SIG-M5 (cell line): ENCODE data around the gene COL7A1.
"Not testable (repeated sequence)": the region's sequence is repeated elsewhere in the genome, so short reads cannot be mapped to it uniquely, and the experiment has no call there.

Source experiments
- DNase-seq: peaks from one replicate; lab custom pipeline; 2025; lab: John Stamatoyannopoulos, UW

The COL7A1 gene

DNA sequence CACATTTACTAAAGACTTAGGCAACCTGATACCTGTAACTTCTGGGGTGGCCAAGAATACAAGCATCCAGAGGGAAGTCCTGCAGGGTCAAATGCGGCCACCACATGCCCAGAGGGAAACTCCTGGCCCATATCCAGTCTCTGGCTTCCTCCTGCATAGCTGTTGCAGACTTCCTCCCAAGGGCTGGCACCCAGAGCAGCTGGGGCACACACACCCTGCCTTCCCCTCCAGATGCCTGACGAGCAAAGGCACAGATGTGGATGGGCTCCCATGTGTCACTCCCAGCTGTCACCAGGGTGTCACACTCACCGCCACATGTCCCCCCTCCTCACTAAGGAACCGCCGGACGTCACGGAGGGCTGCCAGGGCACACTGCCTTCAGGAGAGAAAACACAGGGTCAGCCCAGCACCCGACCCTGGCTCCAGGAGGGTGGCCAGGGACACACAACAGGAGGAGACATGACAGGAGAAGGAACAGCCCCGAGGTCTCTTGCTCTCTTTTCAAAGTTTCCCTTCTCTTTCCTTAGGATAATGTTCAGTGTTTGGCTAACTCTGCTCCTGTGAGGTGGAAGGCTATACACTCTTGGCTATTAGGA, 51.8 kb downstream of the COL7A1 start:
- no peak for DNase-seq

DNA sequence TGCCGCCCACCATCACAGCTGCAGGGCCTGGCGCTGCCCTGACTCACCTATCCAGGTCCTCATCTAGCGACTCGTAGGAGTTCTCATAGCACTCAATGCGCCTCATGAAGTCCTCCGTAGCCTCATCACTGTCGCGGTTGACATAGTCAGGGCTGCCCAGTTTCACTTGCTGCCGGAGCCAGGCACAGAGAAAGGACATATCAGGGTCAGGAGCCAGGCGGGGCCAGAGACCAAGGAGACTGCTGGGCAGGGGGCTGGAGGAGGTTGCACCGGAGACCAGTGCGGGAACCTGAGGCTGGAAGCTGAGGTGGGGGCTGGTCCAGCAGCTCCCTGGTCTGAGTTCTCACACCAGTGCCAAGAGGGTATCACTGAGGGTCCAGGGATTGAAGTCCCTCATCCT, 56.7 kb downstream of the COL7A1 start:
- DNase-seq: no peak

DNA sequence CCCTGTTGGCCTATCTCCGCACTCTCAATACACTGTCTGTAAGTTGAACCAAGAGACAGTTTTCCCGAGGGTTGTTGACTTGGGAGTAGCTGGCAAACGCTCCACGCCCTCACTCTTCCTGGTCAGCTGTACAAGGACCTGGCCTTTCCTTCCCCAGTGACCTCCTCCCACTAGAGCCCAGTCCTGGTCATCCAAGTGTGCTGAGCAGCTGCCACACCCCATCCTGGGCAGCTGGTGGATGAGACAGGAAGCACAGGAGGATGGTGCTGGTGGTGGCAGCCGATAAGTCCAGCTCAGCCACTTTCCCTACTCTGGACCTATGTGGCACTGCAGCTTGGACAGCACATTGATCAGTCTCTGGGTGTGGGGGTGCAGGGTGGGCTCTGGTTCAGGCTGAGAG, 58.3 kb downstream of the COL7A1 start:
- DNase-seq: no peak

DNA sequence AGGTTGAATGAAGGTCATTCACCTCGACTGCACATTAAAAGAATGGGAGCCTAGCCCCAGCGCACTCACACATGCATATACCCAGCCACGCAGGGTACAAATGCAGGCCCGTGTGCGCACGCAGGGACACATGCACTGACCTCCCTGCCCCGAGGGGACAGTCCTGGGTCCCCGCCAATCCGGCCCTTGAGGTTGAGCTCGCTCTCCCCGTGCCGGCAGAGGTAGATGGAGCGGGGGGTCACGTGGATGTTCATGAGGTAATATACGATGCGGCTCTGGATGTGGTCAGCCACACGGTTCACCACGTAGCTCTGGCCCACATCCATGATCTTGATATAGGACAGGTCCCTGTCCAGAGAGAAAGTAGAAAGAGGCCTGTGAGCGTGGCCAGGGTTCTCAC, 59.0 kb downstream of the COL7A1 start:
- DNase-seq: no peak

DNA sequence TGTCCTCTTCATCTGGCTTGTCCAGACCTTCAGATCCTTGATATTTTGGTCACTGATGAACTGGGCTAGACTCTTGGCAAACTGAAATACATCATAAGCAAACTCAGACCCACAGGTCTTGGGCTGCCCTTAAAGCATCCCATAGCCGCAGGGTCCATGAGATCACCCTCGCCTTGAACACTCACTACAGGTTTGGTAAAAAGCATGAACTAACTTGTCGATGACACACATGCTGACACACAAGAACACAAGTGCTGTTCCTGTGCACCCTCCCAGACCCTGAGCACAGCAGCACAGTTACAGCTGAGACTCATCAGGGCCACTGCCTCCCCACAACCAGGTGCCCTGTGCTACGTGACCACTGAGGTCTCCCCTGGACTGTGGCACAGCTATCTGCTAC, 59.6 kb downstream of the COL7A1 start:
- no peak for DNase-seq

DNA sequence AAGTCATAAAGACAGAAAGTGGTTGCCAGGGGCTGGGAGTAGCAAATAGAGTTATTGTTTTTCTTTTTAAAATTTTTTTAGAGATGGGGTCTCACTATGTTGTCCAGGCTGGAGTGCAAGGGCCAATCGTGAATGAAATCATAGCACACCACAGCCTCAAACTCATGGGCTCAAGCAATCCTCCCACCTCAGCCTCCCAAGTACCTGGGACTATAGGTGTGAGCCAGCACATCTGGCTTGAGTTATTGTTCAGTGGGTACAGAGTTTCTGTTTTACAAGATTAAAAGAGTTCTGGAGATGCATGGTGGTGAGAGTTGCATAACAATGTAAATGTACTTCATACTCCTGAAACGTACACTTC, 62.2 kb downstream of the COL7A1 start:
- DNase-seq: no peak

DNA sequence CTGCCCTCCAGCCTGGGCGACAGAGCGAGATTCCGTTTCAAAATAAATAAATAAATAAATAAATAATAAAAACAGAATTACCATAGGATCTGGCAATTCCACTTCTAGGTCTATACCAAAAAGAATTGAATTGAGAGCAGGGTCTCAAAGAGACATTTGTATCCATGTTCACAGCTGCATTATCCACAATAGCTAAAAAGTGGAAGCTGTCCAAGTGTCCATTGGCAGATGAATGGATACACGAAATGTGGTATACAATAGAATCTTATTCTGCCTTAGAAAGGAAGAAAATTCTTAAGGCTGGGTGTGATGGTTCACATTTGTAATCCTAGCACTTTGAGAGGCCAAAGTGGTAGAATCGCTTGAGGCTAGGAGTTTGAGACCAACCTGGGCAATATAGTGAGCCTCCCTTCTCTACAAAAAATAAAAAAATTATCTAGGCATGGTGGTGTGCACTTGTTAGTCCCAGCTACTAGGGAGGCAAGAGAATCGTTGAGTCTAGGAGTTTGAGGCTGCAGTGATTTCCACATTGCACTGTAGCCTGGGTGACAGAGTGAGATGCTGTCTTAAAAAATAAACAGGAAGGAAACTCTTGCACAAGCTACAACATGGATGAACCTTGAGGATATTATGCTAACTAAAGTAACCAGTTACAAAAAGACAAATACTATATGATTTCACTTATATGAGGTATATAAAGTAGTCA, 62.7 kb downstream of the COL7A1 start:
- no peak for DNase-seq

DNA sequence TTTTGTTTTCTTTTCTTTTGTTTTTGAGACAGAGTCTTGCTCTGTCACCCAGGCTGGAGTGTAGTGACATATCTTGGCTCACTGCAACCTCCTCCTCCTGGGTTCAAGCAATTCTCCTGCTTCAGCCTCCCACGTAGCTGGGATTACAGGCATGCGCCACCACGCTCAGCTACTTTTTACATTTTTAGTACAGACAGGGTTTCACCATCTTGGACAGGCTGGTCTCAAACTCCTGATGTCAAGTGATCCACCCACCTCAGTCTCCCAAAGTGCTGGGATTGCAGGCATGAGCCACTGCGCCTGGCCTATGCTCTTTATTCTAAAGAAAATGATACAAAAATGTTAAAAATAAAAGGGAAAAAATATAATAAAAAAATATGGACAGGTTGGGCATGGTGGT, 64.4 kb downstream of the COL7A1 start:
- DNase-seq: not testable (repeated sequence)

DNA sequence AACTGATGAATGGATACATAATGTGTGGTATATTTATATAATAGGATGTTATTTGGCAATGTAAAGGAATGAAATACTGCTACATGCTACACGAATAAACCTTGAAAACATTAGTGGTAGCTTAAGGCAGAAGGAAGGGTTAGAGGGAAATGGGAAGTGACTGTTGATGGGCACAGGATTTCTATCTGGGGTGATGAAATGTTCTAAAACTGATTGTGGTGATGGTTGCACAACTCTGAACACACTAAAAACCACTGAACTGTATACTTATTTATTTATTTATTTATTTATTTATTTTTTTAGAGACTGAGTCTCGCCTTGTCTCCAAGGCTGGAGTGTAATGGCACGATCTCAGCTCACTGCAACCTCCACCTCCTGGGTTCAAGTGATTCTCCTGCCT, 66.4 kb downstream of the COL7A1 start:
- DNase-seq: peak; percentile 71

DNA sequence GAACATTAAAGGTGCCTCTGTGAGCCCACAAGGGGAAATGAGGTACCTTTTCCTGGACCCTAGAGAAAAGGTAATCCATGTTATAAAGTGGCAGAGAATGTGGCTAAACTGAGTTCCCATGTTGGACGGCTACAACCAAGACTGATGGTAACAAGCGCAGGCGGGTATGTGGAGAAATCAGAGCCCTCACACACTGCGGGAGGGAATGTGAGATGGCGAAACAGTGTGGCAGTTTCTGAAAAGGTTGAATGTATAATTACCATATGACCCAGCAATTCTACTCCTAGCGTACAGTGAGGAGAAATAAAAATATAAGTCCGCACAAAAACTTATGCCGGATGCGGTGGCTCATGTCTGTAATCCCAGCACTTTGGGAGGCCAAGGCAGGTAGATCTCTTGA, 67.1 kb downstream of the COL7A1 start:
- DNase-seq: peak; percentile 14

DNA sequence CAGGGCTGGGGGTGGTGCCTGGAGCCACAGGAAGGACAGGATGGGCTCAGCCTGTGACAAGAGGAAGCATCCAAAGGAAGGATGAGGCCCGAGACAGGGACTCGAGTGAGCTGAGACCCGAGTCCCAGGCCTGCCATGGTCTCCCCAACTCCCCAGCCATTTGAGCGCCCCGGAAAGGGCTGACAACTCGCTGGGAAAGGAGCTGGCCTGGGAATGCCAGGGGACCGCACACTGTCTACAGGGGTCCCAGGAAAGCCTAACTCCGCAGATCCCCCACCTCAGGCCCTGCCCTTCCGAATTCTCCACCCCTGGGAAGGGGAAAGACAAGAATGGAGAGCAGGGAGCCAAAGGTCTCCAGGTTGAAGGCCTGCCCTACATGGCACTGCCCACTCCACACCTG, 70.2 kb downstream of the COL7A1 start:
- no peak for DNase-seq

DNA sequence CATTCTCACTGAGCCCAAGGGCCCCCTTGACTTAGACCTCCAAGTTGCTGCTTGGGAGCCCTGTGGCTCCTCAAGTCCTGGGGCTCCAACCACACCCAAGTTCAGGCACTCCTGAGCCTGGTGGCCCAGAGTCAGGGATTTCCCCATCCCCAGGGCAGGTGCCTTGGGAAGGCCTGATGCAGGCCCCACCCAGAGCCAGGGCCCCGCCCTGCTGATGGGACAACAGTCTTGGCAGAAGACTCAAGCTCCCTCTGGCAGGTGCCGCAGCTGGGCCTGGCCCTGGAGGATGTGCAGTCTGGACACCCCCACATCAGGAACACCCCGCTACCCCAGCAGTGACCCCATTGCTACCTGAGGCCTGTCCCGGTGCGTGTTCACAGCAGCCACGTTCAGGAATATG, 73.5 kb downstream of the COL7A1 start:
- no peak for DNase-seq

DNA sequence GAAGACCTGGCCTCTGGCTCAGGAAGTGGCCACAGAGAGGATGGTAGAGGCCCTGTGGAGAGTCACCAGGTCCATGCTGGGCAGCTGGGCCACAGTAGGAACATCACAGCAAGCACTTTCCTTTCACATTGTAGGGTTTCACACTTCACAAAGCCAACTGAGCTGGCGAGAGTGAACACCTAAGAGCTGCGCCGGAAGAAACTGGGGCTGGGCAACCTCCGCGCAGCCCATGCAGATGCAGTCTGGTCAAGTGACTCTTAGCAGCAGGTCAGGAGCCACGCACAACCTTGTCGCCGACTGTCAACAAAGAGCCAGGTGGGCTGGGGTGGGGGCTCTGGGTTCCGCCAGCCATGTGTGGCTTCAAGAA, 75.9 kb downstream of the COL7A1 start:
- no peak for DNase-seq

DNA sequence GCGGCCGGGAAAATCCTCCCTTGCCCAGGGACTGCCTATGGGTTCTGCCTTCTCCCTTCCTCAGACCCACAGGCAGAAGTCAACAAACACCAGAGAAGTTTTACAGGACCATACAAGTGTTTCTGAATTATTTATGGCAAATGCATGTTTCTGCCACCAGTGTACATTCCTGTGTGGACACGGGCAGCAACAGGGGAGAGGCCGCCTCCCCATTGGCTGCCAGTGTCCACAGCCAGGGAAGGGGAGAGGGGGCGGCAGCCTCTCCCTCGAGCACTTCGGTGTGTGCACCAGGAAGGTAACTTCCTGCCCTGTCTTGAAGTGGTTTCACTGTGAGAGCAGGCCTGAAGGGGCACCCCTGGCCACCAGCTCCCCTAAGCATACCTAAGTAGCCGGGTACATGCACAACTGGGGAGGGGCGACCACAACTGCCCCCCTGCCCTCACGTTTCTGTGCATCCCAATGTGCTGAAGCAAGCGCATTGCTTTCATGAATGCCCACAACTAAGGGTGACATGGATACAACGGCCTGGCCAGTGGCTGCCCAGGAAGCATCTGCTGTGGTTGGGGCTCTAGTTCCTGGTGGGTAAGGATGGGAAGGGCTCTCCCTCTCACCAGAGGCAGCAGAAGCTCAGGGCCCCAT, 76.4 kb downstream of the COL7A1 start:
- no peak for DNase-seq

DNA sequence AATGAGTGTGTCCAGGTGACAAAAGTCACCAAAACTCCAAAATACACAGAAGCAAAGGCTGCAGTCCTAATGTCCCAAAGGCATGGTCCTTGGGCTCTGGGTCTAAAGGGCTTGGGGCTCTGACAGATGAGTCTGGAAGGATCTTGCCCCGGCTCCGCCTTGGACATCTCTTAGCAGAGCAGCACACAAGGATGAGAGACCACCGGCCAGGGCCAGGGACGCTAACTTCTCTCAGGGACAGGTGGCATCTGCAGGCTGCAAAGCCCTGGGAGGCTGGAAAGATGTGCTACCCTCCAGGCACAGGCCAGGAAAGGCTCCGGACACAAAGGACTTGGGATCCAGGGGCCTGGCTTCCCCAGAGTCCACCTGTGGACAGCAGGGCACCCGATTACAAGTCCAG, 77.1 kb downstream of the COL7A1 start:
- DNase-seq: no peak

DNA sequence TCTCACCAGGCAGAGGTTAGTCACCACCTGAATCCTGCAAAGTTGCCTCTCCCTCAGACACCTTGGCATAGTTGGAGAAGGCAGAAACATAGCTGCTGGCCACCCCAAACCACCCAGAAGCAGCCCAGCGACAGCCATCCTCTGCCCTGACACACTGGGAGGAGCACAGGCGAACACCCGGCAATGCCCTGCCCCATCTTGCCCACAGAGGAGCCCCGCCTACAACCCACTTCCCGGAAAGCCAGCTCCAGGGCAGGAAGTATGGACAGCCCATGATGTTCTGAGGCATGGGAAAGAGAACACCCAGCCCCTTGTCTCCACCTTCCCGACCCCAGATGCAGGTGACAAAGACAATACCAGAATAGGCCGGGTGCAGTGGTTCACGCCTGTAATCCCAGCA, 78.6 kb downstream of the COL7A1 start:
- no peak for DNase-seq

DNA sequence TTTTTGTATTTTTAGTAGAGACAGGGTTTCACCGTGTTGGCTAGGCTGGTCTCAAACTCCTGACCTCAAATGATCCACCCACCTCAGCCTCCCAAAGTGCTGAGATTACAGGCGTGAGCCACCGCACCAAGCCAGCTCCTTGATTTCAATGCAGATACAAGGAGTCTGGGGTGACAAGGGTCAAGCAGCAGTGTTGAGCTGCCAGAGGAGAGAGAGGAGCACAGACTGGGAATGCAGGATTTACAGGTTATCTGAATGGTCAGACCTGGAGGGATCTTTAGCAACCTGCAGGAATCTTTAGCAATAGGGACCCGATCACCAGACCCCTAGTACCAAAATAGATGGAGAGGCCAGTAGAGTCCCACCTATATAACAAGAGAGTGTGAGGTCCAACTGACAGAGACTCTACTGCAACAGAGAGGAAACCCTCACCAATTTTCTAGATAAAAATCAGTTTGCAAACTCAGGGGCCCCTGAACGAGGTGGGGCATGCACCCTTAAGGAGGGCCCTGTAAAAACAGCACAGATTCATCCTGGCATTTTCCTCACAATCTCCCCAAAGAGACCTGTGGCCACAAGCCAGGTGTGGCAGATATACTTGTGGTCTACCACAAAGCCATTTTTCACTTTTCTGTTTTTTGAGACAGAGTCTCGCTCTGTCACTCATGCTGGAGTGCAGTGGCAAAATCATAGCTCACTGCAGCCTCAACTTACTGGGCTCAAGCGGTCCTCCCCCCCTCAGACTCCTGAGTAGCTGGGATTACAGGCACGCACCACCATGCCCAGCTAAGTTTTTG, 80.5 kb downstream of the COL7A1 start:
- DNase-seq: no peak
